ENCODE measurements around the gene UBE2H. TPM values are rescaled to one million over a fixed set of nuclear protein-coding genes. Genes with fewer than 3 reads are reported as not detected.
"Not testable (repeated sequence)": the region's sequence is repeated elsewhere in the genome, so short reads cannot be mapped to it uniquely, and the experiment has no call there.

UBE2H gene
- total RNA-seq, 1 donor from 2014 or later, result 92.1 TPM

DNA sequence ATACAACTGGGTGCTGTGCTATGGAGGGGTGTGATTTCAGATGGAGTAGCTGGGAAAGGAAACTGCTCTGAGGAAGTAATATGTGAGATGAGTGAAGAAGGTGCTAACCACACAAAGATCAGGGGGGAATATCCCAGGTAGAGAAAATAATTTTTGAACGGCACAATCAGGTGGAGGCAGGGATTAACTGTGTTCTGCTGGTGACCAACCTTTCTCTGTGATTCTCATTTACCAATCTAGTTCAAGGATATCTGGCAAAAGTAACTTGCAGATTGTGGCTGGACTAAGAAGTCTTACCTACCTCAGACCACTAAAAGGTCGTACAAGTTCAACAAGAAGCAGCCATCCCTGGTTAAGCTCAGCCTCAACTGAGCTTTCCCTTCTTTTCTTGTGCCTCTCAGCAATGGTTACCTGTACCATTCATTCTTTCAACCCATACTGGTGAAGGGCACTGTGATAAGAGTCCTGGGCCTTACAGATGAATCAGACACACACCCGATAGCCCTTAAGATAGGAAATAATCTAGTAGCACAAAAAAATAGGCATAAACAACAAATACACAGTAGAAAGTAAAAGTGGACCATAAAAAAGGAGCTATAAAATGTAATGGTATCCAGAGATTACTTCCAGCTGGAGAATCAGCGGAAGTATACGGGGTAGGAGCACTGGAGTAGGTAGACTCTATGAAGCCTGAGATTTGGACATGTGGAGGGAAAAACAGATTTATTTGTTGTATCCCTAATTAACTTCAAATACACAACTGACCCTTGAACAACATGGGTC, 96.6 kb downstream of the UBE2H start:
- DNase-seq (ENCODE audit: low spot score), result no peak
- ATAC-seq, result no peak
- intact Hi-C loops (cut with DNase I), result no loop called here

DNA sequence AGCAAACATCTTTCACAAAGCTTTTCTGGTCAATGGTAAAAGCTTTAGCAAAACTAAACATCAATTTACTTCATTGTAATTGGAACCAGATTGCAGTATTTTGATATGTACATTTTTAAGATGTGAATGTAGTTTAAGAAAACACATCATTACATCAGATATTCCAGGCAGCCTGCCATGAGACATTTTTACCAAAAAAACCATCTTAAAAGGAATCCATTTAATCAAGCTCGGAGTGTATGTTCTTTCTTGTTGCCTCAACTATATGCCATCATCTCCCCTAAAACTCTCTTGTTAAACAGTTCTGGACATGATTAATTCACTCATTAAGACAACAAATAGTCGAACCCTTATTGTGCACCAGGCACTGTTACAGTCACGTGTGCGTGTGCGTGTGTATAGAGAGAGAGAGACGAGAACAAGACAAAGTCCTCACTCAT, 97.5 kb downstream of the UBE2H start:
- DNase-seq (ENCODE audit: low spot score) (no peak), ATAC-seq (no peak)
- intact Hi-C loops (cut with DNase I), result no loop called here

- intact Hi-C loops (cut with DNase I), result no loop called here
- no peak for ATAC-seq
- DNase-seq (ENCODE audit: low spot score), result no peak
Observed at GRCh38 chr7:129854401-129854800, 98.4 kb downstream of the UBE2H start.

DNA sequence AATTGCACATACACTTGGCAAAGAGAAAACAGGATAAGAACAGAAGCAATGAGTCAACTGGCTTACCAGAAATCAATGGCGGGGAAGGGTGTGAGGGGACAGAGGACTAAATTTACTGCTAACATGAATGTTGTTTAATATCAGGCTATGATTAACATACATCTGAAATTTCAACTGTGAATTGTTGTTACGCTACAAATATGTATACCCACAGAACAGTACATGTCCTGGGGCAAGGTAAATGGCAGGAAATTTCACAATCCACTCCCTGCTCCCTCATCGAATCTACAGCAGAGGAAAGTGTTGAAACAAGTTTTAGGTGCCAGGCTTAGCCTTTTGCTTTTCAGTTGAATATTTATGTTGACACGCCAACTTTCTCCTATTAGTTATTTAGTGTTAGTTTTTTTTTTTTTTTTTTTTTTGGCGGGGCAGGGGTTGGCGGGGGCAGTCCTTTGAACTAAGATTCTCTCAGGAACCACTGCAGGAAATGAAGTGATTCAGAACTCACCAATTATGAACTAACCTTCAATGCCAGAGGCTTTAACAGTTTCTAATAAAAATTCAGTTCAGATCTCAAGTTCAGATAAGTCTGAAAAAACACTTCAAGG, 99.0 kb downstream of the UBE2H start:
- no peak for ATAC-seq
- DNase-seq (ENCODE audit: low spot score), result no peak
- intact Hi-C loops (cut with DNase I), result no loop called here

GRCh38 chr7:129851809-129852208, 101.0 kb downstream of the UBE2H start:
- intact Hi-C loops (cut with DNase I), result no loop called here
- no peak for DNase-seq (ENCODE audit: low spot score)
- ATAC-seq, result no peak

DNA sequence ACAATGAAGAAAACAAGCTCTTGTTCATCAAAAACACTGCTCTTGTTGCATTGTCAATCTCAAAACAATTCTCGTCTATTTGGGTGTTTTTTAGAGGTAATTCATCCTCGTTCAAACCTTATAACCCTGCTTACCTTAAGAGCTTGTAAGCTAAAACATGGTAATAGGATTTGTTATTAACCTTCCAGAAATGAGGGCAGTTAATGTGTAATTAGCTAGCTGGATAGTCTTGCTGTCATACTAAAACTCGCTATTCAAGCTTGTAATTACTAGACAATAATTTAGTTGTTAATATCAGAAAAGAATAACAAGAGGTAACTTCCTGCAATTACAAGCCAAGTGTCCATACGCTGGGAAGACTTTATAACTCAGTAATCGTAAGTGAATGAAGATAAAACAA, 101.6 kb downstream of the UBE2H start:
- no peak for DNase-seq (ENCODE audit: low spot score)
- intact Hi-C loops (cut with DNase I), result no loop called here
- ATAC-seq, result no peak

GRCh38 chr7:129848436-129848835, 104.3 kb downstream of the UBE2H start:
- no peak for ATAC-seq
- no peak for DNase-seq (ENCODE audit: low spot score)
- intact Hi-C loops (cut with DNase I), result no loop called here

- ATAC-seq (no peak), DNase-seq (ENCODE audit: low spot score) (no peak)
- intact Hi-C loops (cut with DNase I), result no loop called here
Observed at GRCh38 chr7:129845972-129846327, 106.8 kb downstream of the UBE2H start.

DNA sequence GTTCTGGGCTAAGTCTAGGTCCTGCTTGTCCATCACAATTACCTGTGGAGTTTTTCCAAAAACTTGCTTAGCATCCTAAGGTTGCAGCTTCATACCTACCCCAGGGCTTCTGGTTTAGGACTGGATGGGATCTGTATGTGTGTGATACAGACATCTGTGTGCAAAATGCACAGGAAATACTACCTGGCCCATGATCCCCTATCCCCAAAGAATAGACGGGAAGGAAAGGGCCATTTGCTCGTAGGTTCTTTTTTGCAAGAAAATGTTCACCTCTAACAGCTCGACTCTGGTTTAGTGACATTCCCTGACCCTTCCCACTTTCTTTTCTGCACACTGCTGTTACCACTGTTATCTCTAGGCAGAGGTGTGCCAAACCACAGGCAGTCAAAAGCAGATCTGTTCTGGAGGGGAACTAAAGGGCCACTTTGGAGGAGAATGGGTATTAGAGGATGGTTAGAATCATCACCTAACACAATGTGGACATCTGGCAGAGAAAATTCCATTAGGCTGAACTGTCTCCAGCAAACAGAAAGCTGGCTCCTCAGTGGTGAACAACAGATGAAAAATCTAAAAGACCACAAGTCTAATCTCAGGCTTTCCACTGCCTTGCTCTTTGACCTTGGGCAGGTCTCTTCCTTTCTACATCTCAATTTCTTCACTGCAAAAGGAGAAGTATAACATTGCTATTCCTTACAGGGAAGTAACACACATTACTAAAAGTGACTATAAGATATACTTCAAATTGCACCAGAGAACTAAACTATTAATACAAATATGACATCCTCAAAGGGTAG, 107.4 kb downstream of the UBE2H start:
- intact Hi-C loops (cut with DNase I), result no loop called here
- DNase-seq (ENCODE audit: low spot score) (no peak), ATAC-seq (peak; percentile 36)

GRCh38 chr7:129843978-129844840, 108.6 kb downstream of the UBE2H start:
- no peak for ATAC-seq
- DNase-seq (ENCODE audit: low spot score), result no peak
- intact Hi-C loops (cut with DNase I), result loop anchor here (5.0 kb wide), 1 partner anchor 1932 kb away; no protein-coding TSS in a partner anchor

DNA sequence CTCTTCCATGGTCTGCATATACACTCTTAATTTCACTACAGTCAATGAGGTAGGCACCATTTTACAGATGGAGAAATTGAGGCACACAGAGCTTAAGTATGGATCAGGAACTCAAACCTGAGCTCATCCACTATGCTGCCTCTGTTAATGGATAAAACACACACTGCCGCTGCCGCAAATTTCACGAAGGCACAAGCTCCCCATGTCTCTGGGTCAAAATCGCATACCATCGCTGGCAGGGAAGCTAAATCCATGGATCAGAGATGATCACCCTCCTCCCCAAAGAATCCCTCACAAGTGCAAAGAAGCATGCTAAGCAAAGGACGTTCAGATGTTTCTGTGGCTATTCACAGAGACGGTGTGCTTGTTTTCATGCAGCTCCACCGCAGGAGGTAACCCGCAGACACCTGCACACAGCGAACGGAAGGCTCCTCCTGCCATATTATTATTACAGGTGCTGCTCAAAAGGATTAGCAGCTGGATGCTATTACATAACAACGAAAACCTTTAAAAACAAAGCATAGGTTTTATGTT, 109.3 kb downstream of the UBE2H start:
- no peak for ATAC-seq
- DNase-seq (ENCODE audit: low spot score), result no peak
- intact Hi-C loops (cut with DNase I), result loop anchor here (5.0 kb wide), 1 partner anchor 1931 kb away; no protein-coding TSS in a partner anchor

- no peak for DNase-seq (ENCODE audit: low spot score)
- no peak for ATAC-seq
- intact Hi-C loops (cut with DNase I), result loop anchor here (5.0 kb wide), 1 partner anchor 1929 kb away; no protein-coding TSS in a partner anchor
Observed at GRCh38 chr7:129841465-129841864, 111.3 kb downstream of the UBE2H start.

DNA sequence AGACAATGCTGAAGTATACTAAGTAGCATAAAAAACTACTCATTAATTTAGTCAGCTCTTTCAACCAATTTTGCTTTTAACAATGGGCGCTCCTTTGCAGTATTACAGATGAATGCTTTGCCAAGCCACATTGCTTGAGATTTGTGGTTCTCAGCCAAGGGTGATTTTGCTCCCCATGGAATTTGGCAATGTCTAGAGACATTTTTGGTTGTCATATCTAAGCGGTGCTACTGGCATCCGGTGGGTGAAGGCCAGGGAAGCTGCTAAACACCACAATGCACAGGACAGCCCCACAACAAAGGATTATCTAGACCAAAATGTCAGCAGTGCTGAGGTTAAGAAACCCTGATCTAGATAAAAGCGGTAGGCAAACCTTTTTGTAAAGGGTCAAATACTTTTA, 112.0 kb downstream of the UBE2H start:
- intact Hi-C loops (cut with DNase I), result loop anchor here (5.0 kb wide), 1 partner anchor 1928 kb away; no protein-coding TSS in a partner anchor
- DNase-seq (ENCODE audit: low spot score), result no peak
- ATAC-seq, result no peak

- no peak for ATAC-seq
Observed at GRCh38 chr7:129836983-129837382, 115.8 kb downstream of the UBE2H start.

DNA sequence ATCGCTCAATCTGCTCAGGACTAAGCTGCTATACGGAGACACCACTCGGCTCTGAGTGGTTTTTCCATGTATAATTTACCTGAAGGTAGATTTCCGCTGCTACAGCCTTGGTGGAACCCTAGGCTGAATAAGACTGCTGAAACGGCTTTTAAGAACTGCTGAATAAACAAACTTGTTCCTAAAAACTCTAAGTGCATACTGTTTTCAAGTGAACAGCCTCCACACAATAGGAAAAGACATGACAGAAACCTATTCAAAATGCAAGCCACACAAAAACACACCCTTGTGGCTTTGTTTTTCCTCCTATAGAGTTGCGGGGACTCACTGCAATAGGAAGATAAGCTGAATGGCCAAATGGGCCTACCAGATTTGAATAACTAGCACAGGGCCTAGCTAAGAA, 117.2 kb downstream of the UBE2H start:
- no peak for ATAC-seq
- intact Hi-C loops (cut with DNase I), result no loop called here
- no peak for DNase-seq (ENCODE audit: low spot score)

More at GRCh38 chr7:129836983-129837382, 115.8 kb downstream of the UBE2H start:
- DNase-seq (ENCODE audit: low spot score), result no peak
- intact Hi-C loops (cut with DNase I), result no loop called here

- DNase-seq (ENCODE audit: low spot score); ATAC-seq; intact Hi-C loops (cut with DNase I): not testable (repeated sequence)
Observed at GRCh38 chr7:129833353-129833752, 119.4 kb downstream of the UBE2H start.

DNA sequence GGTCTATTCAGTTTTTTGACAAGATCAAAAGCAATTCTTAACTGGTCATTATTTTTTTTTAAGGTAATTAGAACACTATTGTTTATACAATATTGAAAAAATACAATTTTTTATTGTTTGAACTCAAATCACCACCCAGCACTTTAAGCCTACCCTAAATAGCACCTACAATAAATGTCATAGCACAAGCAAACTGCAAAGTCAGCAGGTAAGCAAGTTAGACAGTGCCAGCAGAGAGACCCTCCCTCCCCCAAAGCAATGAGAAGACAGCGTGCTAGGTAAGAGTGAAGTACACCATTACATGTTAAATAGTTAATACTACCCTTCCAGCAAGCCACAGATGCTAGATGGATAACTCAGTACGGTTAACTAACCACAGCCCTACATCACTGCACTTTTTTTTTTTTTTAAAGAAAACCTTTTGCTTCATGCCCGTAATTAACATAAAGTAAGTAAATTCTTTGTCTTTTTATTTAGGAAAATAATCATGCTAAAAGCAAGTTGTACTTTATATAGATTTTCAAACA, 120.0 kb downstream of the UBE2H start:
- ATAC-seq (no peak), DNase-seq (ENCODE audit: low spot score) (no peak)
- intact Hi-C loops (cut with DNase I), result no loop called here

DNA sequence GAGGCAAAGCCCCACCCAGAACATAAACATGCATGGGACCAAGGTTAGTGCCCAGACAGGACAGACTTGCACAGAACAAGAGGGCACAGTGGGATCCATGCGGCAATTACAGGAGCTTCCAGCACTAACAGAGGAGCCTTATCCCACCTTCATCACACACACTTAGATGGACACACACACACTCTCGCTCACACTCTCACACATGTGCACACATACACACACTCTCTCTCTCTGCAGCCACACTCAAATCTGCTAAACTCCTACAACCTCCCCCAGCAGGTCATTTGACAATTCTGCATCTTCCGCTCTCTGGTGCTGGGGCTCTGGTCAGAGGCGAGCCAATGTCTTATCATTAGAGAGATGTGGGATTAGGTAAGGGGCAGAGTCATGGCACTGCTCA, 120.5 kb downstream of the UBE2H start:
- ATAC-seq (no peak), DNase-seq (ENCODE audit: low spot score) (no peak)
- intact Hi-C loops (cut with DNase I), result no loop called here
